OCI-LY3 (cell line): ENCODE data around the gene TMEM208.

Source experiments
- H2AFZ ChIP-seq: fragments of 200-600, 300-600 bp; shearing (Covaris generic); 2 replicates; pipeline ENCODE4 v1.6.0; 2014; ENCODE audit warnings: antibody characterized with exemption, low read depth, low read length
- H3K27ac ChIP-seq: fragments of 200-600, 300-600 bp; sonication (generic); 2 replicates; pipeline ENCODE4 v1.5.1; 2014; ENCODE audit warnings: mild to moderate bottlenecking, low read length, moderate library complexity, mixed read lengths
- H3K27me3 ChIP-seq: fragments of 200-600, 300-600 bp; sonication (generic); 2 replicates; pipeline ENCODE4 v1.6.1; 2014; ENCODE audit warnings: low read depth, low read length, mixed read lengths
- H3K36me3 ChIP-seq: fragments of 200-600, 300-600 bp; sonication (generic); replicated peaks from 2 replicates; pipeline ENCODE3; 2014; ENCODE audit warnings: low read depth, low read length, mixed read lengths
- H3K4me1 ChIP-seq: fragments of 300-600, 200-600 bp; sonication (generic); 2 replicates; pipeline ENCODE4 v1.6.1; 2014; ENCODE audit warnings: low read length, mixed read lengths
- H3K4me2 ChIP-seq: fragments of 200-600, 300-600 bp; sonication (generic); 2 replicates; pipeline ENCODE4 v1.6.1; 2014; ENCODE audit warnings: low read length, mixed read lengths
- H3K4me3 ChIP-seq: fragments of 300-600, 200-600 bp; sonication (generic); 2 replicates; pipeline ENCODE4 v1.5.1; 2014; ENCODE audit warnings: antibody characterized with exemption, mild to moderate bottlenecking, low read length, moderate library complexity
- H3K79me2 ChIP-seq: fragments of 300-600, 200-600 bp; shearing (Covaris generic); 2 replicates; pipeline ENCODE4 v1.6.1; 2014; ENCODE audit warnings: mild to moderate bottlenecking, low read length, mixed read lengths
- H3K9ac ChIP-seq: fragments of 300-600, 200-600 bp; shearing (Covaris generic); 2 replicates; pipeline ENCODE4 v1.6.0; 2014; ENCODE audit warnings: mild to moderate bottlenecking, low read length, moderate library complexity
- H3K9me3 ChIP-seq: fragments of 200-600, 300-600 bp; shearing (Covaris generic); 2 replicates; pipeline ENCODE4 v1.6.1; 2014; ENCODE audit warnings: low read length, mixed read lengths; ENCODE audit not compliant: insufficient read depth
- H4K20me1 ChIP-seq: fragments of 200-600, 300-600 bp; sonication (generic); 2 replicates; pipeline ENCODE4 v1.6.1; 2016; ENCODE audit warnings: low read length, mixed read lengths; ENCODE audit not compliant: insufficient read depth
- EZH2phosphoT487 ChIP-seq: fragments of 200-600 bp; shearing (Covaris generic); IDR thresholded peaks from 2 replicates; pipeline ENCODE4 v1.6.1; 2018; ENCODE audit warnings: antibody characterized with exemption, mixed run types, low read depth
- TF ChIP-seq, protein P1 (sequence below): fragments of 200-600, 300-600 bp; sonication (generic); IDR thresholded peaks from 2 replicates; pipeline ENCODE4 v1.5.1; 2014; ENCODE audit warnings: antibody characterized with exemption, low read length, low read depth

The TMEM208 gene

DNA sequence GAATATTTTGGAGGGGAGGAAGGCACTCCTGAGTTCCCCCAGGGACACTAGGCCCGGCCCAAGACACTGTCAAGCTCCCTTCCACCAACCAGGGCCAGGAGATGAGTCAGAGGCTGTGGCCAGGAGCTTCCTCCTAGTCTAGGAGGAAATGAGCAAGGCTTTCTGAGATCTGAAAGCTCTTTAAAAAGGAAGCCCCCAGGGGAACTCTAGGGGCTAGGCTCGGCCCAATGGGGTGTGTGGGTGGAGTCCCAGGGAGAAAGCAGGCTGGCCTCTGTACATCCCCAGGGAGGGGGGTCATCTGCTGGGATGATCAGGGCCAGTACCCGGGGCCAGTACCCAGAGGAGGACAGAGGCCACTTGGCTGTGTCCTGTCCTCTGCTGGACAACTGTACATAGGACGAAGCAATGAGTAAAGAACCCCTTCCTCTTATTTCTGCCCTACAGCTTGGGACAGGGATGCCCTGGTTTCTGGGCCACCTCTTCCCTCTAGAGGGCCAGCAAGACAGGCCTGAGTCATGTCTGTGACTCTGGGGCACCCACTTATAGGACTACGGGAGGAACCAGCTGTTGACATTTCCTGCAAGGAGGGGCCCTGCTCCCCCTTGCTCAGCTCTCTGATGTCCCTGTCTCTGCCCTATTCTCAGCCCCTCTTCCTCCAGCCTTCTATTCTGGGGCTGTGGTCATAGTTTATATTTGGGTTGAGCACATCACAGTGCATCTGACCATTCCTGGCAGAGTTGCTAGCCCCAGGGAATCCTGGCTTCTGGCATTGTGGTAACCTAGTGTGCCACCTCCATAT, 17.7 kb downstream of the TMEM208 start:
- H4K20me1 ChIP-seq, result 0 out of 2 replicates have a peak, but pooled peaks cover 2% of the 10 kb centered on the region
- H3K36me3 ChIP-seq, result no peaks in the 10 kb centered on the region
- peaks cover 36% of the 10 kb centered on the region for H3K4me1 ChIP-seq
- H3K79me2 ChIP-seq, result peaks cover 20% of the 10 kb centered on the region
- H3K4me2 ChIP-seq, result peak overlapping the region; percentile 73
- H3K27me3 ChIP-seq, result no peaks in the 10 kb centered on the region
- peak overlapping the region; percentile 86 for H3K27ac ChIP-seq
- H2AFZ ChIP-seq, result no peak overlapping the region
- H3K9me3 ChIP-seq, result no peaks in the 10 kb centered on the region
- TF ChIP-seq, protein P1, sequence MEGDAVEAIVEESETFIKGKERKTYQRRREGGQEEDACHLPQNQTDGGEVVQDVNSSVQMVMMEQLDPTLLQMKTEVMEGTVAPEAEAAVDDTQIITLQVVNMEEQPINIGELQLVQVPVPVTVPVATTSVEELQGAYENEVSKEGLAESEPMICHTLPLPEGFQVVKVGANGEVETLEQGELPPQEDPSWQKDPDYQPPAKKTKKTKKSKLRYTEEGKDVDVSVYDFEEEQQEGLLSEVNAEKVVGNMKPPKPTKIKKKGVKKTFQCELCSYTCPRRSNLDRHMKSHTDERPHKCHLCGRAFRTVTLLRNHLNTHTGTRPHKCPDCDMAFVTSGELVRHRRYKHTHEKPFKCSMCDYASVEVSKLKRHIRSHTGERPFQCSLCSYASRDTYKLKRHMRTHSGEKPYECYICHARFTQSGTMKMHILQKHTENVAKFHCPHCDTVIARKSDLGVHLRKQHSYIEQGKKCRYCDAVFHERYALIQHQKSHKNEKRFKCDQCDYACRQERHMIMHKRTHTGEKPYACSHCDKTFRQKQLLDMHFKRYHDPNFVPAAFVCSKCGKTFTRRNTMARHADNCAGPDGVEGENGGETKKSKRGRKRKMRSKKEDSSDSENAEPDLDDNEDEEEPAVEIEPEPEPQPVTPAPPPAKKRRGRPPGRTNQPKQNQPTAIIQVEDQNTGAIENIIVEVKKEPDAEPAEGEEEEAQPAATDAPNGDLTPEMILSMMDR, result no peak
- no peak for TF ChIP-seq EZH2phosphoT487
- peak overlapping the region; percentile 66 for H3K9ac ChIP-seq
- H3K4me3 ChIP-seq, result peak overlapping the region; percentile 95

DNA sequence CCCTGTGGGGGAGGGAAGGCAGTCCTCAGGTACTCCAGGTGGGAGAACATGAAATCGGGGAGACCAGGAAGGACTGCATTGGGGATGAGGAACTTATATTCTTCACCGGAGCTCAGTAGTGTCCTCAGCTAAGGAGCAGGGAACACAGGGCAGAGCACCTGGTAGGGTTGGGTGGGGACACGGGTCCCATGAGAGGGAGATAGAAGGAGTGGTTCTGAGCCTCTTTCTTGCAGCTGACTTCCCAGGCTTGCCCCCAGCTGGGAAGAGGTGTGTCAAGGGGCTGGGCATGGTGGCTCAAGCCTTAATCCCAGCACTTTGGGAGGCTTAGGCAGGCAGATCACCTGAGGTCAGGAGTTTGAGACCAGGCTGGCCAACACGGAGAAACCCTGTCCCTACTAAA, 18.3 kb downstream of the TMEM208 start:
- H2AFZ ChIP-seq, result no peak overlapping the region
- H3K4me3 ChIP-seq, result peak overlapping the region; percentile 95
- H3K27ac ChIP-seq, result peak overlapping the region; percentile 86
- 0 out of 2 replicates have a peak, but pooled peaks cover 2% of the 10 kb centered on the region for H4K20me1 ChIP-seq
- peak overlapping the region; percentile 73 for H3K4me2 ChIP-seq
- peaks cover 20% of the 10 kb centered on the region for H3K79me2 ChIP-seq
- H3K27me3 ChIP-seq, result no peaks in the 10 kb centered on the region
- H3K4me1 ChIP-seq, result peaks cover 40% of the 10 kb centered on the region
- no peak for TF ChIP-seq EZH2phosphoT487
- TF ChIP-seq, protein P1, result no peak
- H3K9me3 ChIP-seq, result no peaks in the 10 kb centered on the region
- H3K9ac ChIP-seq, result peak overlapping the region; percentile 49
- no peaks in the 10 kb centered on the region for H3K36me3 ChIP-seq

DNA sequence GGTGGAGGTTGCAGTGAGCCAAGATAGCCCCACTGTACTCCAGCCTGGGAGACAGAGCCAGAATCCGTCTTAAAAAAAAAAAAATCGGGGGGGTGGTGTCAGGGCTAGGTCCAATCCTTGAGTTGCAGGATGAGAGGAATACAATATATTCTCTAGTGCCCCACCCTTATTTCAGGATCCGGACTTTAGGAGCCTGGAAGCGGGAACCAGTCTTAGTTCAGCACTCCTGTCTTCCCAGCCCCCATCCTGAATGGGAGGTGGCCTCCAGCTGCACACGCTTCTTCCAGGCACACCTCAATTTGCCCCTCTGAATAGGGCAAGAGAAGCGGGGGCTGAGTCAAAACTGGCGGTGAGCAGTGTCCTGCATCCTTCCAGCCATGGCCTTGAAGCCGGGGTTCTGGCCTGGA, 18.7 kb downstream of the TMEM208 start:
- H4K20me1 ChIP-seq, result 0 out of 2 replicates have a peak, but pooled peaks cover 2% of the 10 kb centered on the region
- no peak overlapping the region for H2AFZ ChIP-seq
- H3K4me1 ChIP-seq, result peaks cover 40% of the 10 kb centered on the region
- H3K4me3 ChIP-seq, result peak overlapping the region; percentile 95
- H3K4me2 ChIP-seq, result peak overlapping the region; percentile 73
- H3K36me3 ChIP-seq, result no peaks in the 10 kb centered on the region
- H3K27ac ChIP-seq, result peak overlapping the region; percentile 54
- no peaks in the 10 kb centered on the region for H3K27me3 ChIP-seq
- no peak for TF ChIP-seq EZH2phosphoT487
- TF ChIP-seq, protein P1, result no peak
- H3K79me2 ChIP-seq, result peaks cover 20% of the 10 kb centered on the region
- peak overlapping the region; percentile 73 for H3K9ac ChIP-seq
- H3K9me3 ChIP-seq, result no peaks in the 10 kb centered on the region

- H3K36me3 ChIP-seq, result no peaks in the 10 kb centered on the region
- H4K20me1 ChIP-seq, result 0 out of 2 replicates have a peak, but pooled peaks cover 2% of the 10 kb centered on the region
- peak overlapping the region; percentile 73 for H3K4me2 ChIP-seq
- peak overlapping the region; percentile 95 for H3K4me3 ChIP-seq
- peak overlapping the region; percentile 73 for H3K9ac ChIP-seq
- peaks cover 40% of the 10 kb centered on the region for H3K4me1 ChIP-seq
- no peak for TF ChIP-seq EZH2phosphoT487
- TF ChIP-seq, protein P1, result peak; percentile 47
- H3K79me2 ChIP-seq, result peaks cover 20% of the 10 kb centered on the region
- peak overlapping the region; percentile 54 for H3K27ac ChIP-seq
- H3K27me3 ChIP-seq, result no peaks in the 10 kb centered on the region
- H3K9me3 ChIP-seq, result no peaks in the 10 kb centered on the region
- no peak overlapping the region; the same call in 1 of the 2 replicates for H2AFZ ChIP-seq
Observed at GRCh38 chr16:67246081-67246755, 19.3 kb downstream of the TMEM208 start.
